GM12873 (cell line): ENCODE data around the gene GLB1L.

Source experiments
- TF ChIP-seq, protein P1 (sequence below): IDR thresholded peaks from 2 replicates; pipeline ENCODE4 v1.5.1; 2012; ENCODE audit warnings: low read depth, mild to moderate bottlenecking, moderate library complexity, low read length, control low read depth; ENCODE audit not compliant: insufficient read depth; ENCODE audit errors: missing control alignments

The GLB1L gene

GRCh38 chr2:219272356-219272755, 27.1 kb upstream of the GLB1L start:
- TF ChIP-seq, protein P1, sequence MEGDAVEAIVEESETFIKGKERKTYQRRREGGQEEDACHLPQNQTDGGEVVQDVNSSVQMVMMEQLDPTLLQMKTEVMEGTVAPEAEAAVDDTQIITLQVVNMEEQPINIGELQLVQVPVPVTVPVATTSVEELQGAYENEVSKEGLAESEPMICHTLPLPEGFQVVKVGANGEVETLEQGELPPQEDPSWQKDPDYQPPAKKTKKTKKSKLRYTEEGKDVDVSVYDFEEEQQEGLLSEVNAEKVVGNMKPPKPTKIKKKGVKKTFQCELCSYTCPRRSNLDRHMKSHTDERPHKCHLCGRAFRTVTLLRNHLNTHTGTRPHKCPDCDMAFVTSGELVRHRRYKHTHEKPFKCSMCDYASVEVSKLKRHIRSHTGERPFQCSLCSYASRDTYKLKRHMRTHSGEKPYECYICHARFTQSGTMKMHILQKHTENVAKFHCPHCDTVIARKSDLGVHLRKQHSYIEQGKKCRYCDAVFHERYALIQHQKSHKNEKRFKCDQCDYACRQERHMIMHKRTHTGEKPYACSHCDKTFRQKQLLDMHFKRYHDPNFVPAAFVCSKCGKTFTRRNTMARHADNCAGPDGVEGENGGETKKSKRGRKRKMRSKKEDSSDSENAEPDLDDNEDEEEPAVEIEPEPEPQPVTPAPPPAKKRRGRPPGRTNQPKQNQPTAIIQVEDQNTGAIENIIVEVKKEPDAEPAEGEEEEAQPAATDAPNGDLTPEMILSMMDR = no peak

DNA sequence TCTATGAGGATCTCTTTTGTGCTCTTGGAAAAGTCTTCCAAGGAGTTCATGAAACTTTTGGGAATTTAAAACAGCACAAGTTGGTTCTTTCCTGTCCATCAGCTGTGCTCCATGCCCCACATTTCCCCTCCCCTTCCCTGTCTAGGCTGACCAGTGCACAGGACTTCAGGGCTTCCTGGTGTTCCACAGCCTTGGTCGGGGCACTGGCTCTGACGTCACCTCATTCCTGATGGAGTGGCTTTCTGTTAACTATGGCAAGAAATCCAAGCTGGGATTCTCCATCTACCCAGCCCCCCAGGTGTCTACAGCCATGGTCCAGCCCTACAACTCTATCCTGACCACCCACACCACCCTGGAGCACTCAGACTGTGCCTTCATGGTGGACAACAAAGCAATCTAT, 25.8 kb upstream of the GLB1L start:
- TF ChIP-seq, protein P1 = no peak

- TF ChIP-seq, protein P1 = no peak
These were observed 24.8 kb upstream of the GLB1L start for GRCh38 chr2:219270055-219270372.

DNA sequence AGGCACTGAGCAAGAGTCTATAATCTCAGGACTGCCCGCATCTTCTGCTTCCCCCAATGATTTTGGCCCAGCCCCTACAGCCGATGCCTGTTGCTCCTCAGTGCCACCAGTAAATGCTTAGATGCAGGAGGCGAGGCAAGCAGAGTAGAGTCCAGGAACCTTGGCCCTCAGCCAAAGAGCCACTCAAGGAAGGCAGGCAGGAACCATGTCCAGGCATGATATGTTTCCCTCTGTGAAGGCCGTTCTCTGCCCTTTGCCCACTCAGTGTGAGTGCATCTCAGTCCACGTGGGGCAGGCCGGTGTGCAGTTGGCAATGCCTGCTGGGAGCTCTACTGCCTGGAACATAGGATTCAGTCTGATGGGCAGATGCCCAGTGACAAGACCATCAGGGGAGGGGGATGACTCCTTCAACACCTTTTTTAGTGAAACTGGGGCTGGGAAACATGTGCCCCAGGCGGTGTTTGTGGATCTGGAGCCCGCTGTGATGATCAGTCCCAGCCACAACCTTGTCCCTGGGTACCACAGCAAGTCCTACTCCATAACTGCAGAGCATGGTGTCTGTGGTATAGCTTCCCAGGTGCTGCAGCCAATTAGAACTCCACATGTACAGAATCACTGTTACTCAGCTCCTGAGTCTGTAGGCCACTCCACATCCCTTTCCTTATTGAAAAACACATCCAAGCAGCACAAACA, 24.3 kb upstream of the GLB1L start:
- TF ChIP-seq, protein P1 = no peak

- TF ChIP-seq, protein P1 = no peak
These were observed 23.1 kb upstream of the GLB1L start for GRCh38 chr2:219268294-219268693.

GRCh38 chr2:219266886-219267285, 21.6 kb upstream of the GLB1L start:
- TF ChIP-seq, protein P1 = no peak

- TF ChIP-seq, protein P1 = no peak
These were observed 21.0 kb upstream of the GLB1L start for GRCh38 chr2:219266232-219266631.
